Right lobe of liver (tissue), 6 donors: ENCODE data around the gene GPC6. TPM values are rescaled to one million over a fixed set of nuclear protein-coding genes. Genes with fewer than 3 reads are reported as not detected.

Source experiments
- ATAC-seq, 4 donors: fragments of 200-7000 bp; cut with Tn5 transposase; one replicate each; pipeline ENCODE4 v1.9.1; 2020; ENCODE audit warnings: mild to moderate bottlenecking in 4 of 4, moderate library complexity in 4 of 4
- DNase-seq, 3 donors: peaks; one replicate each; pipeline ENCODE4 v3.0.0-alpha.2; 2020
- H3K27ac ChIP-seq, 3 donors: fragments of 200-600 bp; one replicate each; pipeline ENCODE4 v1.8.0; 2022
- H3K27me3 ChIP-seq, 2 donors: fragments of 200-600 bp; one replicate each; pipeline ENCODE4 v1.8.0; 2022
- H3K36me3 ChIP-seq, 4 donors: fragments of 200-600 bp; sonication (generic) in 1 of 4; one replicate each; pipeline versions ENCODE4 v1.5.1 to v1.8.0; 2017 to 2022; ENCODE audit warnings: control low read depth in 1 of 4
- H3K4me1 ChIP-seq, 4 donors: fragments of 200-600 bp; sonication (generic) in 1 of 4; one replicate each; pipeline versions ENCODE4 v1.5.1 to v1.8.0; 2017 to 2022; ENCODE audit warnings: control low read depth in 1 of 4
- H3K4me3 ChIP-seq, 3 donors: fragments of 200-600 bp; one replicate each; pipeline ENCODE4 v1.8.0; 2022
- H3K9me3 ChIP-seq, 4 donors: fragments of 200-600 bp; sonication (generic) in 1 of 4; one replicate each; pipeline versions ENCODE4 v1.5.1 to v1.8.0; 2017 to 2022; ENCODE audit warnings: control low read depth in 1 of 4
- CTCF ChIP-seq, 4 donors: fragments of 200-600 bp in 3 of 4; fragments of 450-650 bp in 1 of 4; IDR thresholded peaks; one replicate each; pipeline versions ENCODE4 v1.5.1 to v1.8.0; 2016 to 2022; ENCODE audit warnings: antibody characterized with exemption in 4 of 4, mild to moderate bottlenecking in 2 of 4
- POLR2A ChIP-seq: fragments of 450-650 bp; IDR thresholded peaks from one replicate; pipeline ENCODE4 v1.6.1; 2017; ENCODE audit warnings: antibody characterized with exemption, mild to moderate bottlenecking
- WGBS: methylation state at CpG from one replicate; pipeline ENCODE4 v1.1.6; 2018; ENCODE audit warnings: low coverage, low lambda C conversion rate; ENCODE audit not compliant: insufficient coverage; ENCODE audit errors: missing lambda C conversion rate; 5-methylcytosine and 5-hydroxymethylcytosine counted together
- intact Hi-C, 2 donors: fragments of 100-400 bp; cut with DNase I; formaldehyde crosslinking; loops; one replicate each; pipeline versions ENCODE4 v1.11.2 to v1.14.1; 2022
- total RNA-seq, 6 experiments: library from RNA; depleted of rRNA in 2 of 6; stranded (reverse); fragments of >200 nt in 2 of 6; fragmentation: NEBNext Ultra II Directional in 3 of 6; extraction: Animal tissue kit (Norgen Biotek cat#: 25700) in 3 of 6; gene quantifications; one replicate each; pipeline versions ENCODE4 v1.1.0 to v1.2.4, GENCODE V29; 2016 to 2023
- donor health status: DM: no; HTN: yes; CAD: no.
- donor health status: DM: no; HTN: no; CAD: no.
- donor health status: DM: no; HTN: no; CAD: no.
- donor health status: DM: no; HTN: yes; CAD: no.
- donor health status: DM: no; HTN: yes; CAD: no.

The GPC6 gene
- total RNA-seq, 6 experiments from 2014 or later, result 18.6 to 30.1 (median 20.2) TPM

GRCh38 chr13:93984052-93984451 is 757.4 kb downstream of the GPC6 start:
- H3K9me3 ChIP-seq, result no peaks in the 10 kb centered on the region
- ATAC-seq, result no peak
- H3K4me1 ChIP-seq, result no peaks in the 10 kb centered on the region
- intact Hi-C loops, result no loop called here
- TF ChIP-seq CTCF (IDR thresholded peaks at IDR 0.05), result no peak
- no peak for TF ChIP-seq POLR2A
- no peaks in the 10 kb centered on the region for H3K27me3 ChIP-seq
- no peak for DNase-seq
- WGBS, result 89% methylated on average over 1 of the region's 1 CpG
- no peak overlapping the region for H3K27ac ChIP-seq
- no peak overlapping the region for H3K4me3 ChIP-seq
- H3K36me3 ChIP-seq, result no peaks in the 10 kb centered on the region

- Histone ChIP-seq H3K36me3 (no peaks in the 10 kb centered on the region), H3K27me3 (no peaks in the 10 kb centered on the region), H3K4me3 (no peak overlapping the region), H3K9me3 (no peaks in the 10 kb centered on the region), H3K4me1 (no peaks in the 10 kb centered on the region), H3K27ac (no peak overlapping the region)
- intact Hi-C loops, result no loop called here
- no peak for ATAC-seq
- no peak for TF ChIP-seq POLR2A
- DNase-seq, result no peak
- WGBS, result 97% methylated on average over 4 of the region's 5 CpGs
These were observed 758.3 kb downstream of the GPC6 start for GRCh38 chr13:93984876-93985275.

- intact Hi-C loops, result no loop called here
- DNase-seq, result no peak
- no peaks in the 10 kb centered on the region for H3K4me1 ChIP-seq
- no peaks in the 10 kb centered on the region for H3K36me3 ChIP-seq
- TF ChIP-seq CTCF (IDR thresholded peaks at IDR 0.05), result no peak
- no peak for TF ChIP-seq POLR2A
- no peaks in the 10 kb centered on the region for H3K9me3 ChIP-seq
- H3K27me3 ChIP-seq, result no peaks in the 10 kb centered on the region
- no peak overlapping the region for H3K27ac ChIP-seq
- ATAC-seq, result no peak
- no peak overlapping the region for H3K4me3 ChIP-seq
These were observed 760.9 kb downstream of the GPC6 start for GRCh38 chr13:93987458-93987857.

- H3K9me3 ChIP-seq, result no peaks in the 10 kb centered on the region
- ATAC-seq (no peak), DNase-seq (no peak)
- H3K4me1 ChIP-seq, result no peaks in the 10 kb centered on the region
- no peak overlapping the region for H3K27ac ChIP-seq
- TF ChIP-seq POLR2A (no peak), CTCF (IDR thresholded peaks at IDR 0.05) (no peak)
- intact Hi-C loops, result no loop called here
- H3K4me3 ChIP-seq, result no peak overlapping the region
- H3K36me3 ChIP-seq, result no peaks in the 10 kb centered on the region
- H3K27me3 ChIP-seq, result no peaks in the 10 kb centered on the region
These were observed 765.0 kb downstream of the GPC6 start for GRCh38 chr13:93991569-93991968.

GRCh38 chr13:93996481-93996880 is 769.9 kb downstream of the GPC6 start:
- Histone ChIP-seq H3K36me3 (no peaks in the 10 kb centered on the region), H3K4me3 (no peak overlapping the region), H3K27me3 (no peaks in the 10 kb centered on the region), H3K4me1 (no peaks in the 10 kb centered on the region), H3K9me3 (no peaks in the 10 kb centered on the region), H3K27ac (no peak overlapping the region)
- TF ChIP-seq CTCF (IDR thresholded peaks at IDR 0.05) (no peak), POLR2A (no peak)
- intact Hi-C loops, result no loop called here
- WGBS, result 87% methylated on average over 3 of the region's 3 CpGs
- ATAC-seq, result no peak
- DNase-seq, result no peak
